Measurements from ENCODE around the gene TRIP12.

DNA sequence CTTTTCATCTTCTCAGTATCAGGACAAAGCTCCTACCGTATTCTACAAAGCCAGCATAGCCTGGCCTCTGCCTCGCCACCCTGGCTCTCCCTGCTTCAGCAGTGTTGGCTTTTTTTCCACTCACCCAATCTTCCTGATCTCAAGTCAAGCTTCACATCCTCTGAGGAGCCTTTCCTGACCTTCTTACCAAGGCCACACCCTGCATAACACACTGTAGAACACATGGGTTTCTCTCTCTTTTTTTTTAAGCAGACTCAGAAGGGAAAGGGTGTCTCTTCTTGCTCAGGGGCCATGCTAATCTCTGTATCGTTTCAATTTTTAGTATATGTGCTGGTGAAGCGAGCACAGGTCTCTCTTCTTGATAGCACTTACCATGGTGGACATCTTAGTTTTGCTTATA lies 15.7 kb upstream of the TRIP12 start:
- TF ChIP-seq RAD21 (IDR thresholded peaks at IDR 0.05; ENCODE audit: low read depth) (no peak), POLR2A (IDR thresholded peaks at IDR 0.05; ENCODE audit: borderline replicate concordance, extremely low read depth, insufficient read depth, insufficient read length) (no peak), EGR1 (IDR thresholded peaks at IDR 0.05; ENCODE audit: low read depth) (no peak), TCF7L2 (IDR thresholded peaks at IDR 0.05; ENCODE audit: borderline replicate concordance, extremely low read depth, insufficient read depth, insufficient read length) (no peak), FOSL1 (IDR thresholded peaks at IDR 0.05; ENCODE audit: low read depth) (no peak), POLR2AphosphoS5 (IDR thresholded peaks at IDR 0.05; ENCODE audit: low read depth, low read length) (no peak)
- TF ChIP-seq, protein P1, sequence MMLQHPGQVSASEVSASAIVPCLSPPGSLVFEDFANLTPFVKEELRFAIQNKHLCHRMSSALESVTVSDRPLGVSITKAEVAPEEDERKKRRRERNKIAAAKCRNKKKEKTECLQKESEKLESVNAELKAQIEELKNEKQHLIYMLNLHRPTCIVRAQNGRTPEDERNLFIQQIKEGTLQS (IDR thresholded peaks at IDR 0.05), result no peak
- TF ChIP-seq, protein P2, sequence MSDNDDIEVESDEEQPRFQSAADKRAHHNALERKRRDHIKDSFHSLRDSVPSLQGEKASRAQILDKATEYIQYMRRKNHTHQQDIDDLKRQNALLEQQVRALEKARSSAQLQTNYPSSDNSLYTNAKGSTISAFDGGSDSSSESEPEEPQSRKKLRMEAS (IDR thresholded peaks at IDR 0.05), result no peak
- TF ChIP-seq, protein P3, sequence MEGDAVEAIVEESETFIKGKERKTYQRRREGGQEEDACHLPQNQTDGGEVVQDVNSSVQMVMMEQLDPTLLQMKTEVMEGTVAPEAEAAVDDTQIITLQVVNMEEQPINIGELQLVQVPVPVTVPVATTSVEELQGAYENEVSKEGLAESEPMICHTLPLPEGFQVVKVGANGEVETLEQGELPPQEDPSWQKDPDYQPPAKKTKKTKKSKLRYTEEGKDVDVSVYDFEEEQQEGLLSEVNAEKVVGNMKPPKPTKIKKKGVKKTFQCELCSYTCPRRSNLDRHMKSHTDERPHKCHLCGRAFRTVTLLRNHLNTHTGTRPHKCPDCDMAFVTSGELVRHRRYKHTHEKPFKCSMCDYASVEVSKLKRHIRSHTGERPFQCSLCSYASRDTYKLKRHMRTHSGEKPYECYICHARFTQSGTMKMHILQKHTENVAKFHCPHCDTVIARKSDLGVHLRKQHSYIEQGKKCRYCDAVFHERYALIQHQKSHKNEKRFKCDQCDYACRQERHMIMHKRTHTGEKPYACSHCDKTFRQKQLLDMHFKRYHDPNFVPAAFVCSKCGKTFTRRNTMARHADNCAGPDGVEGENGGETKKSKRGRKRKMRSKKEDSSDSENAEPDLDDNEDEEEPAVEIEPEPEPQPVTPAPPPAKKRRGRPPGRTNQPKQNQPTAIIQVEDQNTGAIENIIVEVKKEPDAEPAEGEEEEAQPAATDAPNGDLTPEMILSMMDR (IDR thresholded peaks at IDR 0.05 in 2 of 3, conservative IDR thresholded peaks at IDR 0.05 in 1 of 3; ENCODE audit: borderline replicate concordance in 1 of 3, insufficient read depth in 1 of 3, low read depth in 2 of 3, low read length in 2 of 3), result no peak
